ENCODE measurements around the gene TOR3A. TPM values are rescaled to one million over a fixed set of nuclear protein-coding genes. Genes with fewer than 3 reads are reported as not detected.

TOR3A gene
- total RNA-seq, 1 donor from 2014 or later = 23.0 TPM

DNA sequence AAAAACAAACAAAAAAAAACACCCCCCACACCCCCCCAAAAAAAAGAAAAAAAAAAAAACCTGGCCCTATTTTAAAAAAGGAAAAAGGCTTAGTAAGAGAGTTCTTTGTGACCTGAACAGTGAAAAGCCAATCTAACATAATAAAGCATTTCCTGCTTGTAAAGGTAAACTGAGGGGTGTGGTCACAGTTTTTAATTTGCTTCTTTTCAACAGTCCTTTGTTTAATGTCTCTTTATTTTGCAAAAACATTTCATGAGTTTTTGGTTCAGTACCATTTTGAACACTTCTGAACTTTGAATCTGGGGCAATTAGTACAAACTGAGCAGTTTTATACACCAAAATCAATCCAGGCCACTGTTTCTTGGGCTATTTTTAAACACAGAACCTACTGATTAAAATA lies 37.6 kb downstream of the TOR3A start:
- Histone ChIP-seq H3K36me3 (peaks cover 59% of the 10 kb centered on the region), H3K27ac (no peak overlapping the region), H3K4me3 (no peak overlapping the region), H3K4me1 (no peaks in the 10 kb centered on the region), H3K9me3 (no peaks in the 10 kb centered on the region), H3K27me3 (no peaks in the 10 kb centered on the region)
- TF ChIP-seq, protein P1, sequence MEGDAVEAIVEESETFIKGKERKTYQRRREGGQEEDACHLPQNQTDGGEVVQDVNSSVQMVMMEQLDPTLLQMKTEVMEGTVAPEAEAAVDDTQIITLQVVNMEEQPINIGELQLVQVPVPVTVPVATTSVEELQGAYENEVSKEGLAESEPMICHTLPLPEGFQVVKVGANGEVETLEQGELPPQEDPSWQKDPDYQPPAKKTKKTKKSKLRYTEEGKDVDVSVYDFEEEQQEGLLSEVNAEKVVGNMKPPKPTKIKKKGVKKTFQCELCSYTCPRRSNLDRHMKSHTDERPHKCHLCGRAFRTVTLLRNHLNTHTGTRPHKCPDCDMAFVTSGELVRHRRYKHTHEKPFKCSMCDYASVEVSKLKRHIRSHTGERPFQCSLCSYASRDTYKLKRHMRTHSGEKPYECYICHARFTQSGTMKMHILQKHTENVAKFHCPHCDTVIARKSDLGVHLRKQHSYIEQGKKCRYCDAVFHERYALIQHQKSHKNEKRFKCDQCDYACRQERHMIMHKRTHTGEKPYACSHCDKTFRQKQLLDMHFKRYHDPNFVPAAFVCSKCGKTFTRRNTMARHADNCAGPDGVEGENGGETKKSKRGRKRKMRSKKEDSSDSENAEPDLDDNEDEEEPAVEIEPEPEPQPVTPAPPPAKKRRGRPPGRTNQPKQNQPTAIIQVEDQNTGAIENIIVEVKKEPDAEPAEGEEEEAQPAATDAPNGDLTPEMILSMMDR (IDR thresholded peaks at IDR 0.05) = no peak
- intact Hi-C loops (cut with DNase I) = no loop called here
- DNase-seq (no peak), ATAC-seq (no peak)

DNA sequence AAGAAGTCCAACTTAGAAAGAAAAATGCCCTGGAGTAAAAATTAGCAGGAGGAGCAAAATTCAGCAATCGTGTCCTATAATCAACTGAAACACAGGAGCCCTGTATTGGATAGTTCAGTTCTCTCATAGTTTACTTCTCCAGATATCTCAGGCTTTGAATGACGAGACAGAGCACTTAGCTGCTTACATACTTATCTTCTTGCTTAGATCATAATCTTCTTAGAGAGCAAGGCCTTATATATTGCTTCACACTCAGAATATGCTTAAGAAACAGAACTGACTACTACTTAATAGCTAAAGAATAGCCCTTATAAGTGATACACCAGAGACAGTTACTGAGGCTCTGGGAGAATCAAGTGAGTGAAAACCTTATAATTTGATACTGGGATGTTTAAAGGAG lies 38.9 kb downstream of the TOR3A start:
- no peak overlapping the region for H3K27ac ChIP-seq
- TF ChIP-seq, protein P1 (IDR thresholded peaks at IDR 0.05) = no peak
- intact Hi-C loops (cut with DNase I) = no loop called here
- peaks cover 55% of the 10 kb centered on the region for H3K36me3 ChIP-seq
- ATAC-seq = no peak
- H3K4me3 ChIP-seq = no peak overlapping the region
- no peak for DNase-seq
- H3K27me3 ChIP-seq = no peaks in the 10 kb centered on the region
- no peaks in the 10 kb centered on the region for H3K9me3 ChIP-seq
- H3K4me1 ChIP-seq = no peaks in the 10 kb centered on the region

DNA sequence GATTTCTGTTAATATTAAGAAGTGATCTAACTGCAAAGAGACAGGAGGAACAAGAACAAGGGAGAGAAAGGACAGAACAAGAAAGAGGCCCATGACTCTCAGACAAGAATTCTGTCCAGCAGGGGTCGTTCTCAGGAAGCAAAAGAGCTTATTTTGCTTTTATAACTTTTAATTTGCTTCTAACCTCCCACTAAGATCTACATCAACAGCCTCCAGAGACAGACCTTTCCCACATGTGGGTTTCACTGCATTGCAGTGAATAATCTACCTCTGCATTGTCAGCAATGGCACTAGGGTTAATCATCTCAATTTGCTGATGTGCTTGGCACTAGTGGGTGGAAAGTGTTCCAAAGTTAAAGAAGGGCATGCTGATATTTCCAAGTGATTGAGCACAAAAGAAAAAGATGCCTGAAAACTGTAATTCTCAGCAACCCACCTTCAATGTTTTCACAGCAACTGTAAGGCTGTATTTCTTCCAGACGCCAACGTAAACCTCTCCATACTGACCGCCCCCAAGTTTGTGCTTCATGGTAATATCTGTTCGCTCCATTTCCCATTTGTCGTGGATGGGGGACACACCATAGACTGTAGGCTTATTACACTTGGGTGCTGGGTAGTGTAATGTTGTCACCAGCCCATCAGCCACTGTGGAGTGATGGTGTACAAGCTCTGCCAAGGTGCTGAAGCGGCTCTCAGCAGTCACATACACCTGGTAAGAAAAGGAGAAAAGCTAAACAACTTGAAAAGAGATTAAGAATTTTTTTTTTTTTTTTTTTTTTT lies 39.5 kb downstream of the TOR3A start:
- Histone ChIP-seq H3K36me3 (peaks cover 56% of the 10 kb centered on the region), H3K4me1 (no peaks in the 10 kb centered on the region), H3K27me3 (no peaks in the 10 kb centered on the region), H3K4me3 (no peak overlapping the region), H3K9me3 (no peaks in the 10 kb centered on the region), H3K27ac (no peak overlapping the region)
- TF ChIP-seq, protein P1 (IDR thresholded peaks at IDR 0.05) = peak; percentile 58
- ATAC-seq (no peak), DNase-seq (no peak)
- intact Hi-C loops (cut with DNase I) = no loop called here

DNA sequence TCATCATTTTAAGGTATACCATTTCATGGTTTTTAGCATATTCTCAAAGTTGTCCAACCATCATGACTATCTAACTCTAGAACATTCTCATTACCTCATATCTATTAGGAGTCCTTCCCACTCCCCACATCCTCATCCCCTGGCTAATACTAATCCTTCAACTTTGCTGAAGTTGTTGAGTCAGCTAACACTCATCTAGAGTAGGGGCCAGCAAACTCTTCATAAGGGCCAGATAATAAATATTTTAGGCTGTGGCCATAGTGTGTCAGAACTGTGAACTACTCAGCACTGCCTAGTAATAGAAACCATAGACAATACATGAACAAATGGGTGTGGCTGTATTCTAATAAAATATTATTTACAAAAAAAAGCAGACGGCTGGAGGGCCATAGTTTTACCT lies 43.0 kb downstream of the TOR3A start:
- no peaks in the 10 kb centered on the region for H3K27me3 ChIP-seq
- intact Hi-C loops (cut with DNase I) = no loop called here
- no peak overlapping the region for H3K4me3 ChIP-seq
- ATAC-seq (no peak), DNase-seq (no peak)
- H3K4me1 ChIP-seq = peaks cover 9% of the 10 kb centered on the region
- peaks cover 23% of the 10 kb centered on the region for H3K36me3 ChIP-seq
- H3K27ac ChIP-seq = no peak overlapping the region
- TF ChIP-seq, protein P1 (IDR thresholded peaks at IDR 0.05) = no peak
- H3K9me3 ChIP-seq = no peaks in the 10 kb centered on the region

DNA sequence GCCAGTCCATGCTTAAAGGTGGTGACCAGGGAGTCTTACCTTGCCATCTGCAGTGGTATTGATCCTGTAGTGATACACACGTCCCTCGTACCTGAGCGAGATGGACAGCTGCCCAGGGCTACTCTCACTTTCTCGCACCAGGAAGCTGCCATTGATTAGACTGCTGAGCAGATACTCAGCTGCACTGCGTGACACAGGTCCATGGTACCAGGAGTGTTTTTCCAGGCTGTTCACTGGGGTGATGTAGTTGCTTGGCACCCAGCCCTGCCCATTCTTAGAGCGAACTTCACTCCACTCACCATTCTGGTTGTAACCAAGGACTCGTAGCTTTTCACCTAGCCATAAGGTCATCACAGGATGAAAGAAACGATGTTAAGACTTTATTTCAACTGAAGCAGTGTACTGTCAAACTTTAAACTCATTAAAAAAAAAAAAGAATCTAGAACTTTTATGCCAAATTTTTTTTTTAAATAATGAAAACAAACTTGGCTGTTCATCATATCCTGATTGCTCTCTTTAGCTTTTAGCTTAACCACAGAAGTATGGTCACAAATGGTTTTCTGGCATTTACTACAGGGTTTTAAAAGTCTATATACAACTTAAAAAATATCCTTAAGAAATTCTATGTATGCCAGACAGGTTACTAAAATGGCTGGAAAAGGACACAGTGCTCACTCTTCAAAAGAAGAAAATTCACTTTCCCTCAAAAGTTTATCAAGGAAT lies 44.6 kb downstream of the TOR3A start:
- DNase-seq (no peak), ATAC-seq (peak; percentile 66)
- Histone ChIP-seq H3K4me3 (no peak overlapping the region), H3K27ac (no peak overlapping the region), H3K4me1 (peaks cover 11% of the 10 kb centered on the region), H3K27me3 (no peaks in the 10 kb centered on the region), H3K9me3 (no peaks in the 10 kb centered on the region), H3K36me3 (peaks cover 8% of the 10 kb centered on the region)
- intact Hi-C loops (cut with DNase I) = no loop called here
- TF ChIP-seq, protein P1 (IDR thresholded peaks at IDR 0.05) = no peak

Measured in upper lobe of right lung (tissue), 1 donor.